ENCODE measurements around the gene RBMS3. TPM values are rescaled to one million over a fixed set of nuclear protein-coding genes. Genes with fewer than 3 reads are reported as not detected.
A peak's percentile ranks its signal among the peaks of the same experiment; 100 is the strongest.

Gene RBMS3
- total RNA-seq, 4 donors from 2014 or later: 3.8 to 18.7 (median 14.6) TPM

GRCh38 chr3:29314727-29315088, 33.8 kb downstream of the RBMS3 start:
- in situ Hi-C loops (cut with MboI; ENCODE audit: low pct_ligation_motif_present in 1 of 4, low pct_unique_long_range_greater_than_20kb in 1 of 4, low sequenced_read_pairs in 3 of 4) (no loop called here), intact Hi-C loops (cut with DNase I; ENCODE audit: low total_unique reads) (no loop called here)
- no peak overlapping the region for H3K27ac ChIP-seq
- no peaks in the 10 kb centered on the region for H3K27me3 ChIP-seq
- no peak for TF ChIP-seq CTCF (IDR thresholded peaks at IDR 0.05)
- TF ChIP-seq EP300 (IDR thresholded peaks at IDR 0.05; ENCODE audit: low read depth): no peak
- no peak for TF ChIP-seq POLR2A (IDR thresholded peaks at IDR 0.05)
- no peaks in the 10 kb centered on the region for H3K9me3 ChIP-seq
- no peak for DNase-seq
- peaks cover 0 to 28% (median 3%) of the 10 kb centered on the region in 4 donors for H3K4me1 ChIP-seq
- H3K4me3 ChIP-seq: no peak overlapping the region
- H3K36me3 ChIP-seq: no peaks in the 10 kb centered on the region

- H3K4me1 ChIP-seq: peaks cover 0 to 27% (median 3%) of the 10 kb centered on the region in 4 donors
Measured at GRCh38 chr3:29317659-29318173, 36.8 kb downstream of the RBMS3 start.

DNA sequence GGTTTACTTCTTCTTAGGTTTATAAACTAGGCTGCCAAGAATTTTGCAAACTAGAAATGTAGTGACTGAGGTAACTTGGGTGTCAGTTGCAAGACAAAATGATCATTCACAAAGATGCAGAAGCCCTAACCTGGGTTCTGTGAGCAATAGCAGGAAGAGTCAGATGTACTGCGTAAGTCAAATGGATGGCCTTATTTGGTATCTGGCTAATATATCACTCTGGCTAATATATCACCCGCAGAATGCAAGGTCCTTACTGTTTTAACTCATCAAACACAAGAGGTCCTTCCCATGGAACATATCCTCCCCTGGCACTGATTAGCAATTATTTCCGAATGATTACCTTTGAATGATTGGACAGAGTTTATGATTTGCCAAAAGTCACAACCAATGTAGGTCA, 37.4 kb downstream of the RBMS3 start:
- in situ Hi-C loops (cut with MboI; ENCODE audit: low pct_ligation_motif_present in 1 of 4, low pct_unique_long_range_greater_than_20kb in 1 of 4, low sequenced_read_pairs in 3 of 4) (no loop called here), intact Hi-C loops (cut with DNase I; ENCODE audit: low total_unique reads) (no loop called here)
- WGBS, 2 donors (ENCODE audit: low coverage in 1 of 2): 88 to 100% methylated on average over 2 to 3 of the region's 3 CpGs
- no peak for DNase-seq
- Histone ChIP-seq H3K9me3 (no peaks in the 10 kb centered on the region), H3K27me3 (no peaks in the 10 kb centered on the region), H3K27ac (peak overlapping the region in 1 of 4 donors; percentile 52), H3K4me1 (peaks cover 0 to 23% (median 3%) of the 10 kb centered on the region in 4 donors), H3K36me3 (no peaks in the 10 kb centered on the region), H3K4me3 (no peak overlapping the region)
- TF ChIP-seq EP300 (IDR thresholded peaks at IDR 0.05; ENCODE audit: low read depth): no peak
- no peak for TF ChIP-seq POLR2A (IDR thresholded peaks at IDR 0.05)
- no peak for TF ChIP-seq CTCF (IDR thresholded peaks at IDR 0.05)
- no peak for TF ChIP-seq POLR2AphosphoS5 (IDR thresholded peaks at IDR 0.05)

More at GRCh38 chr3:29317659-29318173, 36.8 kb downstream of the RBMS3 start:
- no peaks in the 10 kb centered on the region for H3K27me3 ChIP-seq
- intact Hi-C loops (cut with DNase I; ENCODE audit: low total_unique reads) (no loop called here), in situ Hi-C loops (cut with MboI; ENCODE audit: low pct_ligation_motif_present in 1 of 4, low pct_unique_long_range_greater_than_20kb in 1 of 4, low sequenced_read_pairs in 3 of 4) (no loop called here)
- H3K36me3 ChIP-seq: no peaks in the 10 kb centered on the region
- no peak for TF ChIP-seq CTCF (IDR thresholded peaks at IDR 0.05)
- TF ChIP-seq EP300 (IDR thresholded peaks at IDR 0.05; ENCODE audit: low read depth): no peak
- no peak for TF ChIP-seq POLR2AphosphoS5 (IDR thresholded peaks at IDR 0.05)
- no peak for TF ChIP-seq POLR2A (IDR thresholded peaks at IDR 0.05)
- H3K4me3 ChIP-seq: no peak overlapping the region
- no peaks in the 10 kb centered on the region for H3K9me3 ChIP-seq
- no peak for DNase-seq
- 14 to 35% methylated on average over 1 of the region's 1 CpG for WGBS, 2 donors (ENCODE audit: low coverage in 1 of 2)
- H3K27ac ChIP-seq: peak overlapping the region in 1 of 4 donors; percentile 52

- TF ChIP-seq POLR2A (IDR thresholded peaks at IDR 0.05) (no peak), EP300 (IDR thresholded peaks at IDR 0.05; ENCODE audit: low read depth) (no peak), POLR2AphosphoS5 (IDR thresholded peaks at IDR 0.05) (no peak), CTCF (IDR thresholded peaks at IDR 0.05) (no peak)
- intact Hi-C loops (cut with DNase I; ENCODE audit: low total_unique reads) (no loop called here), in situ Hi-C loops (cut with MboI; ENCODE audit: low pct_ligation_motif_present in 1 of 4, low pct_unique_long_range_greater_than_20kb in 1 of 4, low sequenced_read_pairs in 3 of 4) (no loop called here)
- Histone ChIP-seq H3K27ac (peak overlapping the region in 1 of 4 donors; percentile 52), H3K4me1 (peaks cover 0 to 30% (median 5%) of the 10 kb centered on the region in 4 donors), H3K27me3 (no peaks in the 10 kb centered on the region), H3K36me3 (no peaks in the 10 kb centered on the region), H3K9me3 (no peaks in the 10 kb centered on the region), H3K4me3 (no peak overlapping the region)
- DNase-seq: no peak
- 81 to 87% methylated on average over 4 of the region's 4 CpGs for WGBS, 2 donors (ENCODE audit: low coverage in 1 of 2)
Measured at GRCh38 chr3:29319262-29319661, 38.4 kb downstream of the RBMS3 start.
